Measurements from ENCODE around the gene GCHFR. TPM values are rescaled to one million over a fixed set of nuclear protein-coding genes. Genes with fewer than 3 reads are reported as not detected.
A peak's percentile ranks its signal among the peaks of the same experiment; 100 is the strongest.

Gene GCHFR
- polyA plus RNA-seq, 1 of the 3 experiments (the other 2 are of a cell fraction), result 0.67 TPM

GRCh38 chr15:40751745-40752144 lies 12.1 kb upstream of the GCHFR start:
- no peak overlapping the region for H3K4me2 ChIP-seq
- peaks cover 0 to 20% of the 10 kb centered on the region in 2 experiments; a peak in 2 of 4 replicates for H3K4me1 ChIP-seq (ENCODE audit: control insufficient read depth in 1 of 2, insufficient read depth in 2 of 2, low read depth in 1 of 2, low read length in 1 of 2)
- ChIA-PET POLR2A (interaction anchor here (0.6 kb wide), 1 partner anchor 203 kb away, joined by 4 read pairs; no protein-coding TSS in a partner anchor), CTCF (interaction anchor here (0.8 to 20.8 kb wide), 2 partner anchors 22 to 26 kb away, joined by 3 to 555 read pairs; partner anchors contain the start of genes C15orf62 and GCHFR)
- no peak for TF ChIP-seq RFX5 (IDR thresholded peaks at IDR 0.05; ENCODE audit: low read length)
- no peak for TF ChIP-seq MXI1 (IDR thresholded peaks at IDR 0.05; ENCODE audit: low read depth, low read length)
- TF ChIP-seq EP300 (IDR thresholded peaks at IDR 0.05; ENCODE audit: borderline replicate concordance in 1 of 2, low read depth in 1 of 2, low read length in 1 of 2), result no peak
- TF ChIP-seq EZH2phosphoT487 (IDR thresholded peaks at IDR 0.05; ENCODE audit: borderline replicate concordance, low read depth), result no peak
- TF ChIP-seq FOXM1 (IDR thresholded peaks at IDR 0.05; ENCODE audit: low read depth), result no peak
- no peak for TF ChIP-seq USF1 (IDR thresholded peaks at IDR 0.05; ENCODE audit: borderline replicate concordance, low read depth)
- no peak overlapping the region for H3K9ac ChIP-seq
- no peak for DNase-seq
- no peaks in the 10 kb centered on the region for H3K9me3 ChIP-seq
- no peaks in the 10 kb centered on the region for H4K20me1 ChIP-seq (ENCODE audit: insufficient read depth)
- no peak overlapping the region for H3K27ac ChIP-seq (ENCODE audit: low read depth in 2 of 2, low read length in 1 of 2)
- peaks cover 37% of the 10 kb centered on the region for H3K79me2 ChIP-seq (ENCODE audit: insufficient read depth)
- H2AFZ ChIP-seq (ENCODE audit: low read depth), result no peak overlapping the region
- H3K36me3 ChIP-seq (replicated peaks in 1 of 2; ENCODE audit: control insufficient read depth in 1 of 2, insufficient read depth in 2 of 2, low read length in 1 of 2), result peaks cover 14 to 19% of the 10 kb centered on the region in 2 experiments
- peaks cover 5% of the 10 kb centered on the region for H3F3A ChIP-seq (replicated peaks; ENCODE audit: insufficient read depth)
- no peak overlapping the region for H3K4me3 ChIP-seq (ENCODE audit: low read depth in 2 of 2, low read length in 1 of 2)
- 93% methylated on average over 12 of the region's 12 CpGs for WGBS (ENCODE audit: low lambda C conversion rate)
- H3K27me3 ChIP-seq (ENCODE audit: insufficient read depth), result no peaks in the 10 kb centered on the region
- H3K9me2 ChIP-seq, result no peaks in the 10 kb centered on the region

GRCh38 chr15:40754574-40754882 lies 9.3 kb upstream of the GCHFR start:
- H3K4me1 ChIP-seq (ENCODE audit: control insufficient read depth in 1 of 2, insufficient read depth in 2 of 2, low read depth in 1 of 2, low read length in 1 of 2), result peaks cover 0 to 20% of the 10 kb centered on the region in 2 experiments; a peak in 2 of 4 replicates
- H2AFZ ChIP-seq (ENCODE audit: low read depth), result peak overlapping the region; percentile 89; the same call in 1 of the 2 replicates
- TF ChIP-seq ZBTB33 (IDR thresholded peaks at IDR 0.05; ENCODE audit: borderline replicate concordance, low read depth), result no peak
- no peak for TF ChIP-seq TEAD4 (IDR thresholded peaks at IDR 0.05; ENCODE audit: borderline replicate concordance, insufficient read depth)
- no peak for TF ChIP-seq CHD2 (IDR thresholded peaks at IDR 0.05; ENCODE audit: low read length, partially characterized antibody)
- TF ChIP-seq NFIC (IDR thresholded peaks at IDR 0.05; ENCODE audit: borderline replicate concordance), result no peak
- no peak for TF ChIP-seq FOXM1 (IDR thresholded peaks at IDR 0.05; ENCODE audit: low read depth)
- TF ChIP-seq RCOR1 (IDR thresholded peaks at IDR 0.05; ENCODE audit: low read length), result no peak
- TF ChIP-seq YY1 (IDR thresholded peaks at IDR 0.05; ENCODE audit: low read depth), result no peak
- peak; percentile 31; the same call in 1 of the 2 replicates for TF ChIP-seq SIN3A (IDR thresholded peaks at IDR 0.05; ENCODE audit: borderline replicate concordance, low read depth, low read length)
- no peak for TF ChIP-seq JUND (IDR thresholded peaks at IDR 0.05)
- H3K36me3 ChIP-seq (replicated peaks in 1 of 2; ENCODE audit: control insufficient read depth in 1 of 2, insufficient read depth in 2 of 2, low read length in 1 of 2), result peaks cover 7 to 19% of the 10 kb centered on the region in 2 experiments
- peak overlapping the region; percentile 75 for H3K9ac ChIP-seq
- peaks cover 37% of the 10 kb centered on the region for H3K79me2 ChIP-seq (ENCODE audit: insufficient read depth)
- H3K27me3 ChIP-seq (ENCODE audit: insufficient read depth), result no peaks in the 10 kb centered on the region
- no peaks in the 10 kb centered on the region for H3K9me3 ChIP-seq
- peak overlapping the region; percentile 84 for H3K4me2 ChIP-seq
- H3K27ac ChIP-seq (ENCODE audit: low read depth in 2 of 2, low read length in 1 of 2), result peak overlapping the region in 1 of 2 experiments; percentile 11; a peak in 2 of 4 replicates
- H3F3A ChIP-seq (replicated peaks; ENCODE audit: insufficient read depth), result peaks cover 4% of the 10 kb centered on the region
- ChIA-PET POLR2A (no interaction called here), CTCF (interaction anchor here (20.8 kb wide), 1 partner anchor 23 kb away, joined by 555 read pairs; the partner anchor contains the start of genes C15orf62 and GCHFR)
- 2% methylated on average over 18 of the region's 22 CpGs for WGBS (ENCODE audit: low lambda C conversion rate)
- peak overlapping the region; percentile 57 to 82 for H3K4me3 ChIP-seq (ENCODE audit: low read depth in 2 of 2, low read length in 1 of 2)
- peak; percentile 41 for DNase-seq
- no peaks in the 10 kb centered on the region for H4K20me1 ChIP-seq (ENCODE audit: insufficient read depth)
- H3K9me2 ChIP-seq, result no peaks in the 10 kb centered on the region

All from SK-N-SH (cell line).